Neural cell (in vitro differentiated cells): ENCODE measurements around the gene SNTG2. TPM values are rescaled to one million over a fixed set of nuclear protein-coding genes. Genes with fewer than 3 reads are reported as not detected.

Source experiments
- H2AFZ ChIP-seq: fragments of 200-600, 300-800 bp; sonication (generic), shearing (Covaris generic); 2 replicates; pipeline ENCODE4 v1.6.0; 2014; ENCODE audit warnings: low read depth, mild to moderate bottlenecking, antibody characterized with exemption, low read length, moderate library complexity
- H3F3A ChIP-seq: fragments of 200-600 bp; shearing (Covaris generic); 2 replicates; pipeline ENCODE4 v1.6.1; 2016; ENCODE audit warnings: mild to moderate bottlenecking, moderate library complexity, mixed read lengths, antibody characterized with exemption, low read length; ENCODE audit not compliant: insufficient read depth, poor library complexity, severe bottlenecking
- H3K27ac ChIP-seq: fragments of 200-600, 300-800 bp; sonication (generic), shearing (Covaris generic); 2 replicates; pipeline ENCODE4 v1.5.1; 2014; ENCODE audit warnings: mild to moderate bottlenecking, low read length, moderate library complexity
- H3K27me3 ChIP-seq: fragments of 300-800, 200-600 bp; sonication (generic), shearing (Covaris generic); 2 replicates; pipeline ENCODE4 v1.6.0; 2014; ENCODE audit warnings: mild to moderate bottlenecking, low read depth, low read length, moderate library complexity; ENCODE audit not compliant: insufficient read depth
- H3K36me3 ChIP-seq: fragments of 300-800, 200-600 bp; sonication (generic), shearing (Covaris generic); 2 replicates; pipeline ENCODE4 v1.5.1; 2014; ENCODE audit warnings: mild to moderate bottlenecking, antibody characterized with exemption, low read length, moderate library complexity; ENCODE audit not compliant: insufficient read depth
- H3K4me2 ChIP-seq: fragments of 300-800, 200-600 bp; sonication (generic), shearing (Covaris generic); 2 replicates; pipeline ENCODE4 v1.6.0; 2014; ENCODE audit warnings: mild to moderate bottlenecking, low read length
- H3K4me3 ChIP-seq: fragments of 300-800, 200-600 bp; sonication (generic), shearing (Covaris generic); 2 replicates; pipeline ENCODE4 v1.5.1; 2014; ENCODE audit warnings: mild to moderate bottlenecking, low read length, moderate library complexity
- H3K79me2 ChIP-seq: fragments of 200-600 bp; shearing (Covaris generic); replicated peaks from 2 replicates; pipeline ENCODE4 v1.6.0; 2014; ENCODE audit warnings: mild to moderate bottlenecking, low read length, moderate library complexity; ENCODE audit not compliant: insufficient read depth
- H3K9ac ChIP-seq: fragments of 300-800, 200-600 bp; sonication (generic), shearing (Covaris generic); 2 replicates; pipeline ENCODE4 v1.6.1; 2016; ENCODE audit warnings: mild to moderate bottlenecking, low read length, mixed read lengths
- H3K9me2 ChIP-seq: fragments of 200-600 bp; shearing (Covaris generic); 2 replicates; pipeline ENCODE4 v1.6.1; 2016; ENCODE audit warnings: mild to moderate bottlenecking, low read length, mixed read lengths; ENCODE audit not compliant: insufficient read depth
- H3K9me3 ChIP-seq: fragments of 200-600, 300-800 bp; sonication (generic), shearing (Covaris generic); 2 replicates; pipeline ENCODE4 v1.6.1; 2016; ENCODE audit warnings: mild to moderate bottlenecking, mixed run types, low read length, moderate library complexity, mixed read lengths
- H4K20me1 ChIP-seq: fragments of 200-600 bp; shearing (Covaris generic); 2 replicates; pipeline ENCODE4 v1.6.1; 2016; ENCODE audit warnings: mild to moderate bottlenecking, mixed run types; ENCODE audit not compliant: insufficient read depth
- EP300 ChIP-seq: fragments of 450-650 bp; conservative IDR thresholded peaks from 2 replicates; pipeline ENCODE4 v1.6.1; 2014; ENCODE audit warnings: antibody characterized with exemption, mild to moderate bottlenecking, moderate library complexity; ENCODE audit not compliant: poor library complexity, severe bottlenecking
- EZH2 ChIP-seq: fragments of 200-600, 300-800 bp; shearing (Covaris generic), sonication (generic); IDR thresholded peaks from 2 replicates; pipeline ENCODE4 v1.6.1; 2014; ENCODE audit warnings: antibody characterized with exemption, low read length, borderline replicate concordance, mild to moderate bottlenecking; ENCODE audit not compliant: insufficient read depth, poor library complexity, severe bottlenecking
- MXI1 ChIP-seq: fragments of 450-650 bp; conservative IDR thresholded peaks from 2 replicates; pipeline ENCODE4 v1.6.1; 2014; ENCODE audit warnings: antibody characterized with exemption, mild to moderate bottlenecking; ENCODE audit not compliant: poor library complexity, severe bottlenecking
- POLR2AphosphoS5 ChIP-seq: IDR thresholded peaks from 2 replicates; pipeline ENCODE4 v1.6.1; 2012
- RAD21 ChIP-seq: fragments of 450-650 bp; conservative IDR thresholded peaks from 2 replicates; pipeline ENCODE4 v1.6.1; 2014; ENCODE audit warnings: antibody characterized with exemption, mild to moderate bottlenecking, moderate library complexity
- SMC3 ChIP-seq: fragments of 450-650 bp; conservative IDR thresholded peaks from 2 replicates; pipeline ENCODE4 v1.6.1; 2014; ENCODE audit warnings: antibody characterized with exemption, mild to moderate bottlenecking, moderate library complexity; ENCODE audit not compliant: poor library complexity
- TAF1 ChIP-seq: IDR thresholded peaks from 2 replicates; pipeline ENCODE4 v1.6.1; 2012; ENCODE audit warnings: low read depth
- polyA plus RNA-seq: library from polyadenylated mRNA; depleted of rRNA; stranded (reverse); fragments of >200 nt; gene quantifications from 2 replicates; pipeline ENCODE4 v1.2.3, GENCODE V29; 2014
- TF ChIP-seq, protein P1 (sequence below): IDR thresholded peaks from 2 replicates; pipeline ENCODE4 v1.6.1; 2012; ENCODE audit warnings: borderline replicate concordance
- TF ChIP-seq, protein P2 (sequence below): fragments of 450-650 bp; IDR thresholded peaks from 2 replicates; pipeline ENCODE4 v1.5.1; 2014; ENCODE audit warnings: antibody characterized with exemption, mild to moderate bottlenecking, moderate library complexity; ENCODE audit not compliant: poor library complexity, severe bottlenecking

The SNTG2 gene
- polyA plus RNA-seq, 1 donor from 2014 or later: not detected

DNA sequence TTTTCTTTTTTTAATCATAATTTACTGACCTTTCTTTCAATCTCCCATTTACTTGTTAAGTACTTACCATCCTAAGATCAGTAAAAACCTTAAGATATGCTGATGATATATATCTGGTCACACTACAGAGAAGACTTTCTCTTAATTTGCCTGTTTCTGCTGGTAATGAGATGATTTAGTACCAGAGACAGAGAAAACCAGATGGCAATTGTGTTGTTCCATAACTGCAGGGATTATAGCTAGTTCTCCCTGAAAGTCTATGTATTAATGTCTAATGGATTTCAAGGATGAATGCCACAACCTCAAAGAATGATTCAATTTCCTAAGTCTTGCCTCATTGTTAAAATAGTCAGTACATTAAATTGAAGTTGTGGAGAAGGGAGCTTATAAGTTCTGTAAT lies 40.3 kb downstream of the SNTG2 start:
- no peaks in the 10 kb centered on the region for H3K79me2 ChIP-seq
- H2AFZ ChIP-seq: no peak overlapping the region
- no peak overlapping the region for H3K4me3 ChIP-seq
- H3K4me2 ChIP-seq: no peak overlapping the region
- no peaks in the 10 kb centered on the region for H3F3A ChIP-seq
- H3K9me2 ChIP-seq: no peaks in the 10 kb centered on the region
- H3K9me3 ChIP-seq: no peaks in the 10 kb centered on the region
- no peaks in the 10 kb centered on the region for H3K36me3 ChIP-seq
- H3K27ac ChIP-seq: no peak overlapping the region
- H3K9ac ChIP-seq: no peak overlapping the region
- TF ChIP-seq EZH2: no peak
- TF ChIP-seq, protein P1, sequence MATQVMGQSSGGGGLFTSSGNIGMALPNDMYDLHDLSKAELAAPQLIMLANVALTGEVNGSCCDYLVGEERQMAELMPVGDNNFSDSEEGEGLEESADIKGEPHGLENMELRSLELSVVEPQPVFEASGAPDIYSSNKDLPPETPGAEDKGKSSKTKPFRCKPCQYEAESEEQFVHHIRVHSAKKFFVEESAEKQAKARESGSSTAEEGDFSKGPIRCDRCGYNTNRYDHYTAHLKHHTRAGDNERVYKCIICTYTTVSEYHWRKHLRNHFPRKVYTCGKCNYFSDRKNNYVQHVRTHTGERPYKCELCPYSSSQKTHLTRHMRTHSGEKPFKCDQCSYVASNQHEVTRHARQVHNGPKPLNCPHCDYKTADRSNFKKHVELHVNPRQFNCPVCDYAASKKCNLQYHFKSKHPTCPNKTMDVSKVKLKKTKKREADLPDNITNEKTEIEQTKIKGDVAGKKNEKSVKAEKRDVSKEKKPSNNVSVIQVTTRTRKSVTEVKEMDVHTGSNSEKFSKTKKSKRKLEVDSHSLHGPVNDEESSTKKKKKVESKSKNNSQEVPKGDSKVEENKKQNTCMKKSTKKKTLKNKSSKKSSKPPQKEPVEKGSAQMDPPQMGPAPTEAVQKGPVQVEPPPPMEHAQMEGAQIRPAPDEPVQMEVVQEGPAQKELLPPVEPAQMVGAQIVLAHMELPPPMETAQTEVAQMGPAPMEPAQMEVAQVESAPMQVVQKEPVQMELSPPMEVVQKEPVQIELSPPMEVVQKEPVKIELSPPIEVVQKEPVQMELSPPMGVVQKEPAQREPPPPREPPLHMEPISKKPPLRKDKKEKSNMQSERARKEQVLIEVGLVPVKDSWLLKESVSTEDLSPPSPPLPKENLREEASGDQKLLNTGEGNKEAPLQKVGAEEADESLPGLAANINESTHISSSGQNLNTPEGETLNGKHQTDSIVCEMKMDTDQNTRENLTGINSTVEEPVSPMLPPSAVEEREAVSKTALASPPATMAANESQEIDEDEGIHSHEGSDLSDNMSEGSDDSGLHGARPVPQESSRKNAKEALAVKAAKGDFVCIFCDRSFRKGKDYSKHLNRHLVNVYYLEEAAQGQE: no peak
- TF ChIP-seq POLR2AphosphoS5: no peak
- TF ChIP-seq RAD21: no peak
- no peak for TF ChIP-seq EP300
- no peak for TF ChIP-seq SMC3
- TF ChIP-seq MXI1: no peak
- TF ChIP-seq, protein P2, sequence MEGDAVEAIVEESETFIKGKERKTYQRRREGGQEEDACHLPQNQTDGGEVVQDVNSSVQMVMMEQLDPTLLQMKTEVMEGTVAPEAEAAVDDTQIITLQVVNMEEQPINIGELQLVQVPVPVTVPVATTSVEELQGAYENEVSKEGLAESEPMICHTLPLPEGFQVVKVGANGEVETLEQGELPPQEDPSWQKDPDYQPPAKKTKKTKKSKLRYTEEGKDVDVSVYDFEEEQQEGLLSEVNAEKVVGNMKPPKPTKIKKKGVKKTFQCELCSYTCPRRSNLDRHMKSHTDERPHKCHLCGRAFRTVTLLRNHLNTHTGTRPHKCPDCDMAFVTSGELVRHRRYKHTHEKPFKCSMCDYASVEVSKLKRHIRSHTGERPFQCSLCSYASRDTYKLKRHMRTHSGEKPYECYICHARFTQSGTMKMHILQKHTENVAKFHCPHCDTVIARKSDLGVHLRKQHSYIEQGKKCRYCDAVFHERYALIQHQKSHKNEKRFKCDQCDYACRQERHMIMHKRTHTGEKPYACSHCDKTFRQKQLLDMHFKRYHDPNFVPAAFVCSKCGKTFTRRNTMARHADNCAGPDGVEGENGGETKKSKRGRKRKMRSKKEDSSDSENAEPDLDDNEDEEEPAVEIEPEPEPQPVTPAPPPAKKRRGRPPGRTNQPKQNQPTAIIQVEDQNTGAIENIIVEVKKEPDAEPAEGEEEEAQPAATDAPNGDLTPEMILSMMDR: no peak
- TF ChIP-seq TAF1: no peak
- no peaks in the 10 kb centered on the region for H3K27me3 ChIP-seq
- no peaks in the 10 kb centered on the region for H4K20me1 ChIP-seq

DNA sequence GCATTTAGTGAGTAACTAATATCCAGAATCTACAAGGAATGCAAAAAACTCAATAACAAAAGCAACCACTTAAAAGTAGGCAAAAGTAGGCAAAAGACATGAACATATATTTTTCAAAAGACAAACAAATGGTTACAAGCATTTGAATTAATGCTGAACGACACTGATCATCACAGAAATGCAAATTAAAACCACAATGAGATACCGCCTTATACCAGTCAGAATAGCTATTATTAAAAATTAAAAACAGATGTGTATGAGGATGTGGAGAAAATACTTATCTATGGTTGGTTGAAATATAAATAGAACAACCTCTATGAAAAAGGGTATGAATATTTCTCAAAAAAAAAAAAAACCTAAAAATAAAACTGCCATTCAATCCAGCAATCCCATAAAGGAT lies 51.7 kb downstream of the SNTG2 start:
- no peak overlapping the region for H2AFZ ChIP-seq
- no peaks in the 10 kb centered on the region for H3K9me2 ChIP-seq
- H3K4me2 ChIP-seq: no peak overlapping the region
- no peaks in the 10 kb centered on the region for H3F3A ChIP-seq
- H3K79me2 ChIP-seq: no peaks in the 10 kb centered on the region
- TF ChIP-seq EZH2 (no peak), EP300 (no peak), TAF1 (no peak), MXI1 (no peak), POLR2AphosphoS5 (no peak), RAD21 (no peak), SMC3 (no peak)
- TF ChIP-seq, protein P1: no peak
- TF ChIP-seq, protein P2: no peak
- no peak overlapping the region for H3K4me3 ChIP-seq
- H3K27me3 ChIP-seq: no peaks in the 10 kb centered on the region
- H4K20me1 ChIP-seq: no peaks in the 10 kb centered on the region
- H3K36me3 ChIP-seq: no peaks in the 10 kb centered on the region
- H3K27ac ChIP-seq: no peak overlapping the region
- no peak overlapping the region for H3K9ac ChIP-seq
- H3K9me3 ChIP-seq: no peaks in the 10 kb centered on the region
